Left lung (tissue), 10 donors: Measurements from ENCODE around the gene CELF4. TPM values are rescaled to one million over a fixed set of nuclear protein-coding genes. Genes with fewer than 3 reads are reported as not detected.

Experiments used
- ATAC-seq: fragments of 200-7000 bp; cut with Tn5 transposase; one replicate; pipeline ENCODE4 v1.9.1; 2020; ENCODE audit warnings: moderate library complexity
- DNase-seq, 4 donors: peaks; one replicate each; pipeline ENCODE4 v3.0.0-alpha.2; 2013 to 2020
- H3K27ac ChIP-seq, 2 donors: fragments of 200-600 bp; sonication (generic) in 1 of 2; one replicate each; pipeline versions ENCODE4 v1.5.0 to v1.8.0; 2020 to 2021
- H3K27me3 ChIP-seq, 2 donors: fragments of 200-600 bp; sonication (generic) in 1 of 2; one replicate each; pipeline versions ENCODE4 v1.5.0 to v1.8.0; 2020 to 2021
- H3K36me3 ChIP-seq, 2 donors: fragments of 200-600 bp; sonication (generic) in 1 of 2; one replicate each; pipeline versions ENCODE4 v1.5.0 to v1.8.0; 2020 to 2021
- H3K4me1 ChIP-seq, 2 donors: fragments of 200-600 bp; one replicate each; pipeline ENCODE4 v1.8.0; 2021
- H3K4me3 ChIP-seq, 2 donors: fragments of 200-600 bp; sonication (generic) in 1 of 2; one replicate each; pipeline versions ENCODE4 v1.5.0 to v1.8.0; 2020 to 2021; ENCODE audit warnings: mild to moderate bottlenecking in 1 of 2
- H3K9me3 ChIP-seq, 2 donors: fragments of 200-600 bp; sonication (generic) in 1 of 2; one replicate each; pipeline versions ENCODE4 v1.5.0 to v1.8.0; 2020 to 2021
- intact Hi-C, 2 donors: fragments of 100-400 bp; cut with DNase I; formaldehyde crosslinking; loops; one replicate each; pipeline versions ENCODE4 v1.11.2 to v1.14.2; 2022
- polyA plus RNA-seq, 6 donors: library from polyadenylated mRNA; unstranded; fragments of 120-200 nt; gene quantifications; one replicate each; pipeline ENCODE4 v1.2.1, GENCODE V29; 2013; ENCODE audit not compliant: insufficient read length in 6 of 6
- total RNA-seq, 2 donors: library from RNA; stranded (reverse); fragmentation: NEBNext Ultra II Directional; extraction: Animal tissue kit (Norgen Biotek cat#: 25700); gene quantifications; one replicate each; pipeline ENCODE4 v1.2.1, GENCODE V29; 2021
- TF ChIP-seq, protein P1 (sequence below), 2 donors: fragments of 200-600 bp; sonication (generic) in 1 of 2; IDR thresholded peaks; one replicate each; pipeline versions ENCODE4 v1.5.0 to v1.8.0; 2021; ENCODE audit warnings: antibody characterized with exemption in 2 of 2
- donor health status: DM: no; HTN: yes; CAD: no.
- donor health status: DM: no; HTN: no; CAD: no.

The CELF4 gene
- total and polyA plus RNA-seq, 8 donors, result 1.1 to 10.3 (median 7.4) TPM

DNA sequence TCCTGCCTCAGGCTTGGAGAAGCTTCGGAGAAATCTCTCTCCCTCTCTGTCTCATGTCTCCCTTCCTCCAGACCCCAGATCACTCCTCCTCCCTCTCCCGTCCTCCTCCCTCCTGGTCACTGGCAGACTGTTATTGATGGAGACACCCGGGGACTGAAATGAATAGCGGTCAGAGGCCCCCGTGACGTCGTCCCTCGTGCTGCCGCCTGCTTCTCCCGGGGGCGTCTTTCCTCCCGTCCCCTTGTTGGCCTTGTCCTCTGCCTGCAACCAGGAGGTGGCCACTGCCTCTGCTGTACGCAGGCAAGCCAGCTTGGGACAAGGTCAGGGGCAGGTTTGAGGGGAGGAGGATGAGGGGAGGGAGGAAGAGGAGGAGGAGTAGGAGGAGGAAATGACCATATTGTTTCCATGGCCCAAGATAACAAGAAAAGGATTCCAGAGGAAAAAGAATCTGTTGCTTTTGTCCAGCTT, 78.2 kb downstream of the CELF4 start:
- ATAC-seq (no peak), DNase-seq (no peak)
- Histone ChIP-seq H3K9me3 (no peaks in the 10 kb centered on the region), H3K36me3 (no peaks in the 10 kb centered on the region), H3K27ac (no peak overlapping the region), H3K27me3 (peaks cover 34 to 96% of the 10 kb centered on the region in 2 donors), H3K4me3 (no peak overlapping the region), H3K4me1 (peaks cover 0 to 11% of the 10 kb centered on the region in 2 donors)
- intact Hi-C loops, result no loop called here
- TF ChIP-seq, protein P1, sequence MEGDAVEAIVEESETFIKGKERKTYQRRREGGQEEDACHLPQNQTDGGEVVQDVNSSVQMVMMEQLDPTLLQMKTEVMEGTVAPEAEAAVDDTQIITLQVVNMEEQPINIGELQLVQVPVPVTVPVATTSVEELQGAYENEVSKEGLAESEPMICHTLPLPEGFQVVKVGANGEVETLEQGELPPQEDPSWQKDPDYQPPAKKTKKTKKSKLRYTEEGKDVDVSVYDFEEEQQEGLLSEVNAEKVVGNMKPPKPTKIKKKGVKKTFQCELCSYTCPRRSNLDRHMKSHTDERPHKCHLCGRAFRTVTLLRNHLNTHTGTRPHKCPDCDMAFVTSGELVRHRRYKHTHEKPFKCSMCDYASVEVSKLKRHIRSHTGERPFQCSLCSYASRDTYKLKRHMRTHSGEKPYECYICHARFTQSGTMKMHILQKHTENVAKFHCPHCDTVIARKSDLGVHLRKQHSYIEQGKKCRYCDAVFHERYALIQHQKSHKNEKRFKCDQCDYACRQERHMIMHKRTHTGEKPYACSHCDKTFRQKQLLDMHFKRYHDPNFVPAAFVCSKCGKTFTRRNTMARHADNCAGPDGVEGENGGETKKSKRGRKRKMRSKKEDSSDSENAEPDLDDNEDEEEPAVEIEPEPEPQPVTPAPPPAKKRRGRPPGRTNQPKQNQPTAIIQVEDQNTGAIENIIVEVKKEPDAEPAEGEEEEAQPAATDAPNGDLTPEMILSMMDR (IDR thresholded peaks at IDR 0.05), result no peak

- H3K9me3 ChIP-seq, result no peaks in the 10 kb centered on the region
- H3K36me3 ChIP-seq, result no peaks in the 10 kb centered on the region
- H3K27me3 ChIP-seq, result peaks cover 34 to 93% of the 10 kb centered on the region in 2 donors
- DNase-seq (no peak), ATAC-seq (no peak)
- H3K4me1 ChIP-seq, result peaks cover 0 to 11% of the 10 kb centered on the region in 2 donors
- intact Hi-C loops, result no loop called here
- TF ChIP-seq, protein P1 (IDR thresholded peaks at IDR 0.05), result no peak
- H3K27ac ChIP-seq, result no peak overlapping the region
- H3K4me3 ChIP-seq, result no peak overlapping the region
Measured at GRCh38 chr18:37486848-37487247, 78.8 kb downstream of the CELF4 start.

GRCh38 chr18:37484983-37485834, 80.4 kb downstream of the CELF4 start:
- Histone ChIP-seq H3K4me1 (peaks cover 0 to 11% of the 10 kb centered on the region in 2 donors), H3K9me3 (no peaks in the 10 kb centered on the region), H3K36me3 (no peaks in the 10 kb centered on the region), H3K4me3 (no peak overlapping the region), H3K27me3 (peaks cover 34 to 82% of the 10 kb centered on the region in 2 donors), H3K27ac (no peak overlapping the region)
- DNase-seq, result no peak
- TF ChIP-seq, protein P1 (IDR thresholded peaks at IDR 0.05), result no peak
- intact Hi-C loops, result no loop called here
- ATAC-seq, result peak; percentile 80

DNA sequence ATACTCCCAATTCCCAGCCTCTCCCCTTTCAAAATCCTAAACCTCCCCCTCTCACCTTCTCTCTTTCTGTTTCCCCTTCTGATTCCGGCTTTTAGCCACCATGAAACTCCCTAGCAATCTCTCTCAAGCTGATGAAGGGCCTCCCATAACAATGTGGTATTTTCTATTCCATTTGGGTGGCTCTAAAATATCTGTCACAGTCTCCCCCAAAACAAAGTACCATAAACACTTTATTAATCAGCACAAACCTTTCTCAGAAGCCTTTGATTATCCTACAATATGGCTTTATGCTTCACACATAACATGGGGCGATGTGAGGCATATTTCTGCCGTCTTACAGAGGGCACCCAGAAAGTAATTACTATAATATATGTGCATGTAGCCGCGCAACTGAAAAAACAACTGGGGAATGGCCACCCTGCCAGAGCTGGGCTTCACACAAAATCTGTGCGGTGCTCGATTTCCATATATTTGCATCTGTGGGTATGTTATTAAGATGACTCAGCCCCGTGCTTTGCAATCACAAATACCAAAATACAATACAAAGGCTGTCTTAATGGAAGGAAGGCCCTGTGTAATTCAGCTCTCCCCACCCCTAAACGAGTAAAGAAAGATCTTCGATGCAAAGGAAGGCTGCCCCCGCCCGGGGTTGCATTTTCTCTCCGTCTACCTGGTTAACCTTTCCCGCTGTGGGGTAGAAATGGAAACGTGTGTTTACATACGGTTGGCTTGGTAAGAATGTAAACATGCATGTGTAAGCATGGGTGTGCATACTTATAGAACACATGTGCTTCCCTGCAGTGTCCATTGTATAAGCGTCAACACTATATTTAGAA, 81.4 kb downstream of the CELF4 start:
- peaks cover 0 to 11% of the 10 kb centered on the region in 2 donors for H3K4me1 ChIP-seq
- H3K27ac ChIP-seq, result no peak overlapping the region
- intact Hi-C loops, result no loop called here
- no peak for ATAC-seq
- no peaks in the 10 kb centered on the region for H3K9me3 ChIP-seq
- H3K27me3 ChIP-seq, result peaks cover 34 to 72% of the 10 kb centered on the region in 2 donors
- no peak for DNase-seq
- TF ChIP-seq, protein P1 (IDR thresholded peaks at IDR 0.05), result no peak
- no peaks in the 10 kb centered on the region for H3K36me3 ChIP-seq
- no peak overlapping the region for H3K4me3 ChIP-seq
